CD1c-positive myeloid dendritic cell (primary cell): ENCODE results near the gene SERAC1.
"Not testable (repeated sequence)": the region's sequence is repeated elsewhere in the genome, so short reads cannot be mapped to it uniquely, and the experiment has no call there.

Source experiments
- DNase-seq: peaks from one replicate; pipeline ENCODE4 v3.0.0-alpha.2; 2016; ENCODE audit errors: extremely low spot score

The SERAC1 gene

GRCh38 chr6:158168040-158168289 lies at the start of gene SERAC1:
Gene SERAC1 (minus strand): TSS chr6:158168262. CDS start chr6:158158363, 9,899 bp downstream.
- DNase-seq: no peak

- peak; percentile 84 for DNase-seq
Observed at GRCh38 chr6:158213925-158214674, 46.0 kb upstream of the SERAC1 start.

- DNase-seq: no peak
Observed at GRCh38 chr6:158211273-158212055, 43.4 kb upstream of the SERAC1 start.

- not testable (repeated sequence) for DNase-seq
Observed at GRCh38 chr6:158209582-158210333, 41.7 kb upstream of the SERAC1 start.

- DNase-seq: not testable (repeated sequence)
Observed at GRCh38 chr6:158208226-158209030, 40.4 kb upstream of the SERAC1 start.

GRCh38 chr6:158207422-158207788 lies 39.3 kb upstream of the SERAC1 start:
- no peak for DNase-seq

- no peak for DNase-seq
Observed at GRCh38 chr6:158206740-158207421, 38.8 kb upstream of the SERAC1 start.

GRCh38 chr6:158205169-158205944 lies 37.3 kb upstream of the SERAC1 start:
- DNase-seq: no peak

- no peak for DNase-seq
Observed at GRCh38 chr6:158198461-158198860, 30.4 kb upstream of the SERAC1 start.

GRCh38 chr6:158194487-158195280 lies 26.6 kb upstream of the SERAC1 start:
- no peak for DNase-seq

GRCh38 chr6:158191761-158192160 lies 23.7 kb upstream of the SERAC1 start:
- DNase-seq: no peak

- no peak for DNase-seq
Observed at GRCh38 chr6:158191032-158191431, 23.0 kb upstream of the SERAC1 start.

- DNase-seq: no peak
Observed at GRCh38 chr6:158188591-158188990, 20.5 kb upstream of the SERAC1 start.

- DNase-seq: no peak
Observed at GRCh38 chr6:158185729-158186456, 17.8 kb upstream of the SERAC1 start.

GRCh38 chr6:158184608-158185007 lies 16.5 kb upstream of the SERAC1 start:
- DNase-seq: no peak

GRCh38 chr6:158183174-158183972 lies 15.3 kb upstream of the SERAC1 start:
- not testable (repeated sequence) for DNase-seq

- not testable (repeated sequence) for DNase-seq
Observed at GRCh38 chr6:158177712-158178111, 9.7 kb upstream of the SERAC1 start.

- no peak for DNase-seq
Observed at GRCh38 chr6:158175111-158175510, 7.0 kb upstream of the SERAC1 start.
